Neural crest cell (in vitro differentiated cells): ENCODE data around the gene EPM2A. TPM values are rescaled to one million over a fixed set of nuclear protein-coding genes. Genes with fewer than 3 reads are reported as not detected.

ENCODE experiments used
- DNase-seq: peaks from one replicate; pipeline ENCODE4 v3.0.0; 2021; ENCODE audit warnings: low read depth, mixed read lengths, low spot score
- H3K27ac Mint-ChIP-seq: one replicate; pipeline ENCODE4 v1.8.0; 2021; ENCODE audit warnings: mild to moderate bottlenecking, mixed read lengths; ENCODE audit not compliant: unreplicated experiment
- H3K27me3 Mint-ChIP-seq: 2 replicates; pipeline ENCODE4 v1.8.0; 2021; ENCODE audit warnings: low read depth, mild to moderate bottlenecking, mixed read lengths
- H3K36me3 Mint-ChIP-seq: 2 replicates; pipeline ENCODE4 v1.8.0; 2021; ENCODE audit warnings: low read depth, mild to moderate bottlenecking, mixed read lengths
- H3K4me1 Mint-ChIP-seq: 2 replicates; pipeline ENCODE4 v1.8.0; 2021; ENCODE audit warnings: mixed read lengths
- H3K4me3 Mint-ChIP-seq: one replicate; pipeline ENCODE4 v1.8.0; 2021; ENCODE audit warnings: mild to moderate bottlenecking, mixed read lengths
- H3K9me3 Mint-ChIP-seq: 2 replicates; pipeline ENCODE4 v1.8.0; 2021; ENCODE audit warnings: mixed read lengths
- CTCF ChIP-seq: fragments of 200-600 bp; sonication (generic); conservative IDR thresholded peaks from 2 replicates; pipeline ENCODE4 v1.5.0; 2021; ENCODE audit warnings: antibody characterized with exemption, mild to moderate bottlenecking
- total RNA-seq: library from RNA; stranded (reverse); gene quantifications from 2 replicates; pipeline ENCODE4 v1.2.1, GENCODE V29; 2021

The EPM2A gene
- total RNA-seq, 1 donor from 2014 or later: 10.8 TPM

DNA sequence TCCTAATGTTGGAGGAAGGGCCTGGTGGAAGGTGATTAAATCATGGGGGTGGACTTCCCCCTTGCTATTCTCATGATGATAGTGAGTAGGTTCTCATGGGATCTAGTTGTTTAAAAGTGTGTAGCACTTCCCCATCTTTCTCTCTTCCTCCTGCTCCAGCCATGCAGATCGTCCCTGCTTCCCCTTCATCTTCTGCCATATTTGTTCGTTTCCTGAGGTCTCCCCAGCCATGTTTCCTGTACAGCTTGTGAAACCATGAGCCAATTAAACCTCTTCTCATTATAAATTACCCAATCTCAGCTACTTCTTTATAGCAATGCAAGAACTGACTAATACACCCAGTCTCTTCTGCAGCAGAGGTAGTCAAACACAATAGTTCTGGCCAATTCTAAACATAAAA is 5.4 kb downstream of the EPM2A start:
- Mint-ChIP-seq H3K4me3 (no peak overlapping the region), H3K27me3 (no peaks in the 10 kb centered on the region), H3K4me1 (peaks cover 6% of the 10 kb centered on the region), H3K9me3 (peaks cover 23% of the 10 kb centered on the region), H3K27ac (no peak overlapping the region), H3K36me3 (peaks cover 28% of the 10 kb centered on the region)
- no peak for DNase-seq
- TF ChIP-seq CTCF: no peak

DNA sequence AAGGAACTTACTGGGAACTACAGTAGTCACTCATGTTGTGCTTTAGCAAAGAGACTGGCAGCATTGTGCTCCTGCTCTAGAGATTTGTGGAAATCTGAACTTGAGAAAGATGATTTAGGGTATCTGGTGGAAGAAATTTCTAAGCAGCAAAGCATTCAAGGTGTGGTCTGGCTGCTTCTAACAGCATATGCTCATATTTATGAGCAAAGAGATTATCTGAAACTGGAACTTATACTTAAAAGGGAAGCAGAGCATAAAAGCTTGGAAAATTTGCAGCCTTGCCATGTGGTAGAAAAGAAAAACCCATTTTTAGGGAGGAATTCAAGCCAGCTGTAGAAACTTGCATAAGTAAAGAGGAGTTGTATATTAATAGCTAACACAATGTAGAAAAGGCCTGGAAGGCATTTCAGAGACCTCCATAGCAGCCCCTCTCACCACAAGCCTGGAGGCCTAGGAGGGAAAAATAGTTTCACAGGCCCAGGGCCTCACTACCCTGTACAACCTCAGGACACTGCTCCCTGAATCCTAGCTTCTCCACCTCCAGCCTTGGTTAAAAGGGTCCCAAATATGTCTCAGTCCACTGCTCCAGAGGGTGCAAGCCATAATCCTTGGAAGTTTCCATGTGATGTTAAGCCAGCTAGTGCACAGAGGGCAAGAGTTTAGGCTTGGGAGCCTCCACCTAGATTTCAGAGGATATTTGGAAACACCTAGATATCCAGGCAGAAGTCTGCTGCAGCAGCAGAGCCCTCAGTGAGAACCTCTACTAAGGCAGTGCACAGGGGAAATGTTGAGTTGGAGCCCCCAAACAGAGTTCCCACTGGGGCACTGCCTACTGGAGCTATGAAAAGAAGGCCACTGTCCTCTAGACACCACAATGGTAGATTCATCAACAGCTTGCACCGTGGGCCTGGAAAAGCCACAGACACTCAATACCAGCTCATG is 6.6 kb downstream of the EPM2A start:
- no peak overlapping the region for H3K4me3 Mint-ChIP-seq
- no peak for TF ChIP-seq CTCF
- H3K27me3 Mint-ChIP-seq: no peaks in the 10 kb centered on the region
- DNase-seq: no peak
- peaks cover 23% of the 10 kb centered on the region for H3K9me3 Mint-ChIP-seq
- peaks cover 2% of the 10 kb centered on the region for H3K4me1 Mint-ChIP-seq
- H3K36me3 Mint-ChIP-seq: peaks cover 31% of the 10 kb centered on the region
- no peak overlapping the region for H3K27ac Mint-ChIP-seq

DNA sequence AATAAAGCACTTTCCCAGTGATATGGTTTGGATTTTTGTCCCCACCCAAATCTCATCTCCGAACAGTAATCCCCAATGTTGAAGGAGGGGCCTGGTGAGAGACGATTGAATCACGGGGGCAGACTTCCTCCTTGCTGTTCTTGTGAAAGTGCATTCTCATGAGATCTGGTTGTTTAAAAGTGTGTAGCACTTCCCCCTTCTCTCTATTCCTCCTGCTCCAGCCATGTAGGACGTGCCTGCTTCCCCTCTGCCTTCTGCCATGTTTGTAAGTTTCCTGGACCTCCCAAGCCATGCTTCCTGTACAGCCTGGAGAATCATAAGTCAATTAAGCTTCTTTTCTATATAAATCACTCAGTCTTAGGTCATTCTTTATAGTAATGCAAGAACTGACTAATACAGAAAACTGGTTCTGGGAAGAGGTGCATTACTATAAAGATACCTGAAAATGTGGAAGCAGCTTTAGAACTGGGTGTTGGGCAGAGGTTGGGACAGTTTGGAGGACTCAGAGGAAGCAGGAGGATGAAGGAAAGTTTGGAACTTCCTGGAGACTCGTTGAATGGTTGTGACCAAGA is 7.4 kb downstream of the EPM2A start:
- no peak for TF ChIP-seq CTCF
- Mint-ChIP-seq H3K4me1 (no peaks in the 10 kb centered on the region), H3K4me3 (no peak overlapping the region), H3K9me3 (peaks cover 23% of the 10 kb centered on the region), H3K36me3 (peaks cover 31% of the 10 kb centered on the region), H3K27ac (no peak overlapping the region), H3K27me3 (no peaks in the 10 kb centered on the region)
- no peak for DNase-seq

GRCh38 chr6:145725570-145725969 is 9.8 kb downstream of the EPM2A start:
- H3K4me3 Mint-ChIP-seq: no peak overlapping the region
- H3K4me1 Mint-ChIP-seq: no peaks in the 10 kb centered on the region
- no peak for DNase-seq
- H3K27me3 Mint-ChIP-seq: no peaks in the 10 kb centered on the region
- H3K9me3 Mint-ChIP-seq: peaks cover 21% of the 10 kb centered on the region
- no peak overlapping the region for H3K27ac Mint-ChIP-seq
- TF ChIP-seq CTCF: no peak
- H3K36me3 Mint-ChIP-seq: peaks cover 32% of the 10 kb centered on the region

DNA sequence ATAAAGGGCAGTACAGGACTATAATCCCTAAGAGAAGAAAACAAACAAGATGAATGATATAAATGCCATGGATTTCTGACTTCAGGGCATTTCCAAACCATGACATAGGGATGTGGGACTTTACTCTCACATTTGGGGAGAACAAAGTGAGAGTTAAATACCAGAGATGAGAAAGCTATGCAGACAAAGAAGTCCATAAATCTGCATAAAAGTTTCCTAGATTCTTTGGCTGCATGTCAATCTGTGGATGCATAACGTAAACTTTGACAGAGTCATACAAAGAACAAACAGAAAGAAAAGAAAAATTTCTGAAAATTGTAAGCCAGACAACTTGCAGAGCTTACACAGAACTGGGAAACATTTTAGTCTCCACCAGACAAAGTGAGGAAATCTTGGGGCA is 11.7 kb downstream of the EPM2A start:
- Mint-ChIP-seq H3K4me3 (no peak overlapping the region), H3K27ac (no peak overlapping the region), H3K27me3 (no peaks in the 10 kb centered on the region), H3K9me3 (peaks cover 14% of the 10 kb centered on the region), H3K36me3 (peaks cover 22% of the 10 kb centered on the region), H3K4me1 (no peaks in the 10 kb centered on the region)
- DNase-seq: no peak
- TF ChIP-seq CTCF: no peak
